Adrenal gland (tissue), 12 donors: ENCODE results near the gene UBE2R2. TPM values are rescaled to one million over a fixed set of nuclear protein-coding genes. Genes with fewer than 3 reads are reported as not detected.
A peak's percentile ranks its signal among the peaks of the same experiment; 100 is the strongest.

ENCODE experiments used
- DNase-seq, 7 donors: peaks; one replicate each; pipeline ENCODE4 v3.0.0-alpha.2; 2019 to 2020
- H3K27ac ChIP-seq, 5 donors: fragments of 200-600 bp; sonication (generic) in 4 of 5; 1 replicate in 3 of 5; 2 replicates in 2 of 5; pipeline versions ENCODE4 v1.5.1 to v1.8.0; 2016 to 2020; ENCODE audit warnings: mild to moderate bottlenecking in 1 of 5
- H3K27me3 ChIP-seq: fragments of 200-600 bp; 2 replicates; pipeline ENCODE4 v1.8.0; 2021
- H3K36me3 ChIP-seq, 2 donors: fragments of 200-600 bp; replicated peaks in 1 of 2; 1 replicate in 1 of 2; 2 replicates in 1 of 2; pipeline versions ENCODE4 v1.5.1 to v1.8.0; 2018 to 2022
- H3K4me1 ChIP-seq, 2 donors: fragments of 200-600 bp; replicated peaks in 1 of 2; 1 replicate in 1 of 2; 2 replicates in 1 of 2; pipeline versions ENCODE4 v1.5.1 to v1.8.0; 2018 to 2021
- H3K4me3 ChIP-seq, 4 donors: fragments of 200-600 bp; sonication (generic) in 3 of 4; one replicate each; pipeline ENCODE4 v1.5.1; 2016 to 2018
- H3K9me3 ChIP-seq, 3 donors: fragments of 200-600 bp; sonication (generic) in 1 of 3; replicated peaks in 1 of 3; 1 replicate in 2 of 3; 2 replicates in 1 of 3; pipeline versions ENCODE4 v1.5.1 to v1.8.0; 2016 to 2021
- CTCF ChIP-seq, 6 experiments: fragments of 450-650 bp in 4 of 6; fragments of 200-600 bp in 2 of 6; sonication (generic) in 1 of 6; IDR thresholded peaks; 1 replicate in 5 of 6; 2 replicates in 1 of 6; pipeline versions ENCODE4 v1.5.1 to v1.8.0; 2016 to 2021; ENCODE audit warnings: antibody characterized with exemption in 6 of 6, mild to moderate bottlenecking in 2 of 6, moderate library complexity in 1 of 6
- POLR2A ChIP-seq, 2 donors: fragments of 450-650 bp; IDR thresholded peaks; one replicate each; pipeline ENCODE4 v1.6.1; 2017; ENCODE audit warnings: antibody characterized with exemption in 2 of 2, mild to moderate bottlenecking in 2 of 2, moderate library complexity in 1 of 2
- WGBS, 4 donors: extraction: QIAGEN DNeasy Blood & Tissue Kit in 2 of 4; methylation state at CpG; one replicate each; pipeline versions ENCODE4 v1.1.5 to v1.1.7; 2013 to 2017; 5-methylcytosine and 5-hydroxymethylcytosine counted together
- intact Hi-C, 2 donors: fragments of 100-400 bp; cut with DNase I; formaldehyde crosslinking; loops; one replicate each; pipeline versions ENCODE4 v1.14.1 to v1.15.0; 2022 to 2023
- polyA plus RNA-seq, 3 donors: library from polyadenylated mRNA; stranded (reverse); fragments of 200-250 nt in 2 of 3; fragments of 350-450 nt in 1 of 3; fragmentation: Illumina TruSeq in 1 of 3; extraction: RNeasy Lipid Tissue Mini Kit (QIAGEN cat#74804) in 1 of 3; gene quantifications; one replicate each; pipeline ENCODE4 v1.2.3, GENCODE V29; 2013 to 2014
- total RNA-seq, 9 donors: library from RNA; depleted of rRNA in 4 of 9; stranded (reverse); fragments of >200 nt in 4 of 9; fragments of 120-200 nt in 1 of 9; fragmentation: NEBNext Ultra II Directional in 1 of 9; extraction: Animal tissue kit (Norgen Biotek cat#: 25700) in 1 of 9; gene quantifications; one replicate each; pipeline versions ENCODE4 v1.1.0 to v1.2.4, GENCODE V29; 2013 to 2023
- donor health status: healthy with polysubstance abuse.
- donor health status: Bipolar disorder and iron deficiency.
- donor health status: DM: yes; HTN: yes; CAD: no.
- donor health status: DM: no; HTN: no; CAD: no.
- donor health status: DM: no; HTN: no; CAD: no.
- donor health status: DM: yes; HTN: yes; CAD: no.

The UBE2R2 gene
- total and polyA plus RNA-seq, 12 donors = 12.8 to 46.7 (median 26.9) TPM

DNA sequence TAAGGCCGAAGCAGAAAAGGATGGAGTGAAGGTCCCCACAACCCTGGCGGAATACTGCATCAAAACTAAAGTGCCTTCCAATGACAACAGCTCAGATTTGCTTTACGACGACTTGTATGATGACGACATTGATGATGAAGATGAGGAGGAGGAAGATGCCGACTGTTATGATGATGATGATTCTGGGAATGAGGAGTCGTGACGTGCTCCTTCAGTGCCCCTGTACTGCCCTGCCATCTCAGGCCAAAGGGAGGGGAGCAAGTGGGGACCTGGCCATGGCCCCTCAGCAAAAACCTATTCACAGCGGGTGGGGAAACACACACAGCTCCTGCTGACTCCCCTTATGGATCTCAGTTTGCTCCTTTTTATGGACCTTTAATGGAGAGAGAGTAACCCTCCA, 100.1 kb downstream of the UBE2R2 start:
- WGBS, 4 donors = 92 to 96% (median 94%) methylated on average over 9 of the region's 9 CpGs
- Histone ChIP-seq H3K4me3 (no peak overlapping the region), H3K36me3 (peaks cover 0 to 73% of the 10 kb centered on the region in 2 donors), H3K27ac (no peak overlapping the region), H3K27me3 (no peaks in the 10 kb centered on the region), H3K9me3 (no peaks in the 10 kb centered on the region), H3K4me1 (no peaks in the 10 kb centered on the region)
- no peak for DNase-seq
- intact Hi-C loops = no loop called here
- TF ChIP-seq CTCF (IDR thresholded peaks at IDR 0.05) = no peak
- no peak for TF ChIP-seq POLR2A (IDR thresholded peaks at IDR 0.05)

DNA sequence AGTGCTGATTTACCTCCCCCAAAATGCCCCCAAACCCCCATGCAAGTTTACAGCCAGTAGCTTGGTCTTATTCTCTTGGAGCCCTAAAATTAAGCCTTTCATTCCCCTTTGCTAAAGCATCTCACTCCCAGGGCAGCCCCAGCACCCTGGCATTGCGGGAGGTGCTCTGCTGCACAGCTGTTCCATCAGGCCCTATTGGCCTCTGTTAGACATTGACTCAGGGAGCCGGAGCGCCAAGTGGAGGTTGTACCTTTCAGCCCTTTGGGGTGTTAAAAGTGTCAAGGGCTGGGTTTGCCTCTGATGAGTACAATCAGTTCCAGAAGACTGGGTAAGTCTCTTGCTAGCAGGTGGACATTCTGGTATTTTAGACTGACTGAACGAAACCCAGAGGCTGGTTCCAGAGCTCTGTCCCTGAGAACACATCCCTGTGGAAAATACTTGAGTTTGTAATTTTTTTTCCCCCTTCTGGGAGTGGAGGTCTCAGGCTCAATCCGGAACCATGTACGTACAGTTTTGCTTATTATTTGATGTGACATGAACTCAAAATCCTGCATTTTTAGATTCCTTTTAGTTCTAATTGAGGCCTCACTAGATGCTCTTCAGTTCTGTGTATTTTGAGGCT, 102.4 kb downstream of the UBE2R2 start:
- Histone ChIP-seq H3K4me3 (no peak overlapping the region), H3K27ac (no peak overlapping the region), H3K9me3 (no peaks in the 10 kb centered on the region), H3K4me1 (no peaks in the 10 kb centered on the region), H3K36me3 (peaks cover 0 to 77% of the 10 kb centered on the region in 2 donors), H3K27me3 (no peaks in the 10 kb centered on the region)
- TF ChIP-seq POLR2A (IDR thresholded peaks at IDR 0.05) = no peak
- no peak for TF ChIP-seq CTCF (IDR thresholded peaks at IDR 0.05)
- 95 to 98% (median 96%) methylated on average over 6 of the region's 6 CpGs for WGBS, 4 donors
- intact Hi-C loops = loop anchor here in 1 of 2 donors (2.0 kb wide), 1 partner anchor 15 kb away; no protein-coding TSS in a partner anchor
- DNase-seq = no peak

DNA sequence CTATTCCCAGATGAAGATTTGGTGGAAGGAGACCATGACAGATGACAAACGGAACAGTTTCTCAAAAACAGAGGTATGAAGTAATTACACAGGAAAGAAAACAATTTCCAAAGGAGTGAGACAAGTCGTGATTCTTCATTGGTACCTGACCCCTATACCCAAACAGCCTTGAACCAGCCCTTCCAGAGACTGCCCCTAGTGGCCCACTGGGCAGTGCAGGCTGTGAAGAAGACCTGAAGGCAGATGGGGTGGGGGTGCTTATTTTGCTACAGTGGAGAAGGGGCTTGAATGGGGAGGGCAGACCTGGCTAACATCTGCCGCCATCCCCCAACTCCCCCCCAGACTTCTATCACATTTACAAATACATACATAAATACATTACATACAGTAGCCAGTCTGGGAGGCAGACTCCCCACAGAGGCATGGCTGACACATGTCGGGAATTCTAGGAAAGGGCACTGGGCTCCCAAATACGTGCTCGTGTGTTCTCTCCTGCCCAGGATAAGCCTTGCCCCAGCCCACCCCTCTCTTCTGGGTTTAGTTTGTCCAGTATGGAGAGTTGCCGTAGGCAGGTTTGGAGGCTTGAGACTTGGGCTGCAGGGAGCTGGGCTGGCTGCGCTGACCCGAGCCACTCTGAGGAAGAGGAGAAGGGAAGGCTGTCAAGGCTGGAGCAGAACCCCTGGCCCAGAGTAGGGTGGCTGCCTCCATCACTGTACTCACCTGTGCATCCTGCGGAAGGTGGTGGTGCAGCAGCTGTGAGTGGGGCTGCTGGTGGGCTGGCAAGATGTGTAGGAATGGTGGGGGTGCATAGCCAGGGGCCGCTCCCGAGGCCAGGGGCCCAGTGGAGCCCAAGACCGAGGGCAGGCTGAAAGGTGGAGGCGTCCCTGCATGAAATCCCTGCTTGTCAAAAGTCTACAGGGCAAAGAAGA, 105.3 kb downstream of the UBE2R2 start:
- H3K36me3 ChIP-seq = peaks cover 0 to 88% of the 10 kb centered on the region in 2 donors
- H3K27ac ChIP-seq = no peak overlapping the region
- 87 to 90% (median 89%) methylated on average over 13 to 14 of the region's 14 CpGs for WGBS, 4 donors
- H3K4me3 ChIP-seq = no peak overlapping the region
- H3K4me1 ChIP-seq = no peaks in the 10 kb centered on the region
- no peaks in the 10 kb centered on the region for H3K27me3 ChIP-seq
- peak in 1 of 7 donors; percentile 23 for DNase-seq
- no peaks in the 10 kb centered on the region for H3K9me3 ChIP-seq
- TF ChIP-seq POLR2A (IDR thresholded peaks at IDR 0.05) (no peak), CTCF (IDR thresholded peaks at IDR 0.05) (peak; percentile 27 to 50 (median 44))
- intact Hi-C loops = loop anchor here in 1 of 2 donors (10.0 kb wide), 1 partner anchor 153 kb away; no protein-coding TSS in a partner anchor

DNA sequence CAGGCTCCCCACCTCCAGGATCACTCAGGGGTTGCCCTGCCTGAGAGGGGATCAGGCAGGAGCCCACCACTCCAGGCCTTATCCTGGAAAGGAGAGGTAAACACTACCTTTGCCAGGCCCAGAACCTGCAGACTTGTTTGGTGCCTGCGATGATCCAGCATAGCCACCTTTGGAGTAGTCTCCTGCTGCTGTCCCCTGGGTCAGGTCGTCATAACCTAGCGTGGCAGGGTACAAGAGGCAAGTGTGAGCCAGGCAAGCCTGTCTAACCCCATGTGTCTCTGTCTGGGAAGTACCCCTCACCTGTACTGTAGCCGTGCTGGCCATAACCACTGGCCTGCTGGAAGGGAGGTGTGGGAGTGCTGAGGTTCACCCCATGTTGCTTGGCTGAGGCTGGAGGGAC, 106.1 kb downstream of the UBE2R2 start:
- intact Hi-C loops = loop anchor here in 1 of 2 donors (10.0 kb wide), 1 partner anchor 152 kb away; no protein-coding TSS in a partner anchor
- no peaks in the 10 kb centered on the region for H3K9me3 ChIP-seq
- WGBS, 4 donors = 74 to 94% (median 93%) methylated on average over 2 to 4 of the region's 4 CpGs
- peaks cover 0 to 88% of the 10 kb centered on the region in 2 donors for H3K36me3 ChIP-seq
- H3K27me3 ChIP-seq = no peaks in the 10 kb centered on the region
- no peak overlapping the region for H3K27ac ChIP-seq
- DNase-seq = no peak
- TF ChIP-seq POLR2A (IDR thresholded peaks at IDR 0.05) = no peak
- no peak for TF ChIP-seq CTCF (IDR thresholded peaks at IDR 0.05)
- H3K4me3 ChIP-seq = no peak overlapping the region
- H3K4me1 ChIP-seq = no peaks in the 10 kb centered on the region
